Neural cell (in vitro differentiated cells): Measurements from ENCODE around the gene SELP. TPM values are rescaled to one million over a fixed set of nuclear protein-coding genes. Genes with fewer than 3 reads are reported as not detected.
"Not testable (repeated sequence)": the region's sequence is repeated elsewhere in the genome, so short reads cannot be mapped to it uniquely, and the experiment has no call there.

Experiments used
- H2AFZ ChIP-seq: fragments of 200-600, 300-800 bp; sonication (generic), shearing (Covaris generic); 2 replicates; pipeline ENCODE4 v1.6.0; 2014; ENCODE audit warnings: low read depth, mild to moderate bottlenecking, antibody characterized with exemption, low read length, moderate library complexity
- H3F3A ChIP-seq: fragments of 200-600 bp; shearing (Covaris generic); 2 replicates; pipeline ENCODE4 v1.6.1; 2016; ENCODE audit warnings: mild to moderate bottlenecking, moderate library complexity, mixed read lengths, antibody characterized with exemption, low read length; ENCODE audit not compliant: insufficient read depth, poor library complexity, severe bottlenecking
- H3K27ac ChIP-seq: fragments of 200-600, 300-800 bp; sonication (generic), shearing (Covaris generic); 2 replicates; pipeline ENCODE4 v1.5.1; 2014; ENCODE audit warnings: mild to moderate bottlenecking, low read length, moderate library complexity
- H3K27me3 ChIP-seq: fragments of 300-800, 200-600 bp; sonication (generic), shearing (Covaris generic); 2 replicates; pipeline ENCODE4 v1.6.0; 2014; ENCODE audit warnings: mild to moderate bottlenecking, low read depth, low read length, moderate library complexity; ENCODE audit not compliant: insufficient read depth
- H3K36me3 ChIP-seq: fragments of 300-800, 200-600 bp; sonication (generic), shearing (Covaris generic); 2 replicates; pipeline ENCODE4 v1.5.1; 2014; ENCODE audit warnings: mild to moderate bottlenecking, antibody characterized with exemption, low read length, moderate library complexity; ENCODE audit not compliant: insufficient read depth
- H3K4me2 ChIP-seq: fragments of 300-800, 200-600 bp; sonication (generic), shearing (Covaris generic); 2 replicates; pipeline ENCODE4 v1.6.0; 2014; ENCODE audit warnings: mild to moderate bottlenecking, low read length
- H3K4me3 ChIP-seq: fragments of 300-800, 200-600 bp; sonication (generic), shearing (Covaris generic); 2 replicates; pipeline ENCODE4 v1.5.1; 2014; ENCODE audit warnings: mild to moderate bottlenecking, low read length, moderate library complexity
- H3K79me2 ChIP-seq: fragments of 200-600 bp; shearing (Covaris generic); replicated peaks from 2 replicates; pipeline ENCODE4 v1.6.0; 2014; ENCODE audit warnings: mild to moderate bottlenecking, low read length, moderate library complexity; ENCODE audit not compliant: insufficient read depth
- H3K9ac ChIP-seq: fragments of 300-800, 200-600 bp; sonication (generic), shearing (Covaris generic); 2 replicates; pipeline ENCODE4 v1.6.1; 2016; ENCODE audit warnings: mild to moderate bottlenecking, low read length, mixed read lengths
- H3K9me2 ChIP-seq: fragments of 200-600 bp; shearing (Covaris generic); 2 replicates; pipeline ENCODE4 v1.6.1; 2016; ENCODE audit warnings: mild to moderate bottlenecking, low read length, mixed read lengths; ENCODE audit not compliant: insufficient read depth
- H3K9me3 ChIP-seq: fragments of 200-600, 300-800 bp; sonication (generic), shearing (Covaris generic); 2 replicates; pipeline ENCODE4 v1.6.1; 2016; ENCODE audit warnings: mild to moderate bottlenecking, mixed run types, low read length, moderate library complexity, mixed read lengths
- H4K20me1 ChIP-seq: fragments of 200-600 bp; shearing (Covaris generic); 2 replicates; pipeline ENCODE4 v1.6.1; 2016; ENCODE audit warnings: mild to moderate bottlenecking, mixed run types; ENCODE audit not compliant: insufficient read depth
- CTCF ChIP-seq: fragments of 450-650 bp; IDR thresholded peaks from 2 replicates; pipeline ENCODE4 v1.5.1; 2014; ENCODE audit warnings: antibody characterized with exemption, mild to moderate bottlenecking, moderate library complexity; ENCODE audit not compliant: poor library complexity, severe bottlenecking
- EP300 ChIP-seq: fragments of 450-650 bp; conservative IDR thresholded peaks from 2 replicates; pipeline ENCODE4 v1.6.1; 2014; ENCODE audit warnings: antibody characterized with exemption, mild to moderate bottlenecking, moderate library complexity; ENCODE audit not compliant: poor library complexity, severe bottlenecking
- EZH2 ChIP-seq: fragments of 200-600, 300-800 bp; shearing (Covaris generic), sonication (generic); IDR thresholded peaks from 2 replicates; pipeline ENCODE4 v1.6.1; 2014; ENCODE audit warnings: antibody characterized with exemption, low read length, borderline replicate concordance, mild to moderate bottlenecking; ENCODE audit not compliant: insufficient read depth, poor library complexity, severe bottlenecking
- MXI1 ChIP-seq: fragments of 450-650 bp; conservative IDR thresholded peaks from 2 replicates; pipeline ENCODE4 v1.6.1; 2014; ENCODE audit warnings: antibody characterized with exemption, mild to moderate bottlenecking; ENCODE audit not compliant: poor library complexity, severe bottlenecking
- RAD21 ChIP-seq: fragments of 450-650 bp; conservative IDR thresholded peaks from 2 replicates; pipeline ENCODE4 v1.6.1; 2014; ENCODE audit warnings: antibody characterized with exemption, mild to moderate bottlenecking, moderate library complexity
- SMC3 ChIP-seq: fragments of 450-650 bp; conservative IDR thresholded peaks from 2 replicates; pipeline ENCODE4 v1.6.1; 2014; ENCODE audit warnings: antibody characterized with exemption, mild to moderate bottlenecking, moderate library complexity; ENCODE audit not compliant: poor library complexity
- TAF1 ChIP-seq: IDR thresholded peaks from 2 replicates; pipeline ENCODE4 v1.6.1; 2012; ENCODE audit warnings: low read depth
- polyA plus RNA-seq: library from polyadenylated mRNA; depleted of rRNA; stranded (reverse); fragments of >200 nt; gene quantifications from 2 replicates; pipeline ENCODE4 v1.2.3, GENCODE V29; 2014

Gene SELP
- polyA plus RNA-seq, 1 donor from 2014 or later, result not detected

GRCh38 chr1:169670836-169671235, 40.9 kb upstream of the SELP start:
- H3F3A ChIP-seq, result no peaks in the 10 kb centered on the region
- no peak overlapping the region for H3K27ac ChIP-seq
- H2AFZ ChIP-seq, result no peak overlapping the region
- H3K9me2 ChIP-seq, result no peaks in the 10 kb centered on the region
- TF ChIP-seq SMC3 (no peak), EZH2 (no peak), RAD21 (no peak), MXI1 (no peak), EP300 (no peak), TAF1 (no peak), CTCF (no peak)
- no peaks in the 10 kb centered on the region for H3K27me3 ChIP-seq
- H3K9ac ChIP-seq, result no peak overlapping the region
- no peaks in the 10 kb centered on the region for H3K36me3 ChIP-seq
- H3K9me3 ChIP-seq, result no peaks in the 10 kb centered on the region
- no peak overlapping the region for H3K4me2 ChIP-seq
- H3K79me2 ChIP-seq, result no peaks in the 10 kb centered on the region
- no peak overlapping the region for H3K4me3 ChIP-seq
- H4K20me1 ChIP-seq, result no peaks in the 10 kb centered on the region

GRCh38 chr1:169670244-169670643, 40.3 kb upstream of the SELP start:
- H3K4me2 ChIP-seq, H3K36me3 ChIP-seq, H3K79me2 ChIP-seq, H3K9me2 ChIP-seq, H2AFZ ChIP-seq, H3K4me3 ChIP-seq, H3F3A ChIP-seq, H3K9ac ChIP-seq, H3K27me3 ChIP-seq, H3K9me3 ChIP-seq, H4K20me1 ChIP-seq, H3K27ac ChIP-seq: not testable (repeated sequence)

GRCh38 chr1:169667699-169668596, 38.0 kb upstream of the SELP start:
- H3K9me2 ChIP-seq, H3F3A ChIP-seq, H3K9me3 ChIP-seq, H2AFZ ChIP-seq, H4K20me1 ChIP-seq, H3K9ac ChIP-seq, H3K79me2 ChIP-seq, H3K4me3 ChIP-seq, H3K4me2 ChIP-seq, H3K36me3 ChIP-seq, H3K27me3 ChIP-seq, H3K27ac ChIP-seq: not testable (repeated sequence)

GRCh38 chr1:169667227-169667639, 37.3 kb upstream of the SELP start:
- H3K27me3 ChIP-seq, H3K9me2 ChIP-seq, H2AFZ ChIP-seq, H3K36me3 ChIP-seq, H3F3A ChIP-seq, H3K27ac ChIP-seq, H3K9me3 ChIP-seq, H3K4me2 ChIP-seq, H4K20me1 ChIP-seq, H3K79me2 ChIP-seq, H3K9ac ChIP-seq, H3K4me3 ChIP-seq: not testable (repeated sequence)

- not testable (repeated sequence) for H3K4me3 ChIP-seq, H3K27ac ChIP-seq, H3K36me3 ChIP-seq, H3F3A ChIP-seq, H4K20me1 ChIP-seq, H2AFZ ChIP-seq, H3K79me2 ChIP-seq, H3K9ac ChIP-seq, H3K27me3 ChIP-seq, H3K4me2 ChIP-seq, H3K9me3 ChIP-seq, H3K9me2 ChIP-seq
Measured at GRCh38 chr1:169662680-169663079, 32.8 kb upstream of the SELP start.

- not testable (repeated sequence) for H3K4me2 ChIP-seq, H2AFZ ChIP-seq, H3K4me3 ChIP-seq, H3K27ac ChIP-seq, H3K36me3 ChIP-seq, H3K9ac ChIP-seq, H3K9me2 ChIP-seq, H3K79me2 ChIP-seq, H3K9me3 ChIP-seq, H4K20me1 ChIP-seq, H3K27me3 ChIP-seq, H3F3A ChIP-seq
Measured at GRCh38 chr1:169661066-169661465, 31.1 kb upstream of the SELP start.
